Natural killer cell (primary cell): ENCODE data around the gene NSL1. TPM values are rescaled to one million over a fixed set of nuclear protein-coding genes. Genes with fewer than 3 reads are reported as not detected.

Experiments
- ATAC-seq, 3 donors: fragments of 150-1000 bp in 2 of 3; fragments of 200-7000 bp in 1 of 3; cut with Tn5 transposase; 1 replicate in 1 of 3; 2 replicates in 2 of 3; pipeline ENCODE4 v1.10.0; 2021; ENCODE audit warnings: mild to moderate bottlenecking in 2 of 3, moderate library complexity in 2 of 3
- DNase-seq, 2 donors: peaks; one replicate each; pipeline versions ENCODE4 v3.0.0 to v3.0.0-alpha.2; 2013 to 2021; ENCODE audit warnings: mixed read lengths in 1 of 2
- H3K27ac ChIP-seq: one replicate; pipeline ENCODE4 v1.5.1; 2013; ENCODE audit warnings: mild to moderate bottlenecking, low read length
- H3K27me3 ChIP-seq: one replicate; pipeline ENCODE4 v1.6.1; 2013; ENCODE audit warnings: low read length; ENCODE audit not compliant: control insufficient read depth, insufficient read depth
- H3K36me3 ChIP-seq: one replicate; pipeline ENCODE4 v1.6.1; 2013; ENCODE audit warnings: low read length; ENCODE audit not compliant: control insufficient read depth, insufficient read depth
- H3K4me1 ChIP-seq: one replicate; pipeline ENCODE4 v1.6.1; 2013; ENCODE audit warnings: low read length; ENCODE audit not compliant: control insufficient read depth, insufficient read depth
- H3K4me3 ChIP-seq: one replicate; pipeline ENCODE4 v1.5.1; 2013; ENCODE audit warnings: low read length
- H3K9me3 ChIP-seq: one replicate; pipeline ENCODE4 v1.6.1; 2013; ENCODE audit warnings: low read length; ENCODE audit not compliant: control insufficient read depth, insufficient read depth
- H3K27ac Mint-ChIP-seq, 2 donors: one replicate each; pipeline ENCODE4 v1.8.0; 2022; ENCODE audit warnings: mild to moderate bottlenecking in 2 of 2, mixed read lengths in 2 of 2, moderate library complexity in 1 of 2
- H3K27me3 Mint-ChIP-seq, 2 donors: one replicate each; pipeline ENCODE4 v1.8.0; 2022; ENCODE audit warnings: low read depth in 2 of 2, mixed read lengths in 2 of 2
- H3K36me3 Mint-ChIP-seq: one replicate; pipeline ENCODE4 v1.8.0; 2022; ENCODE audit warnings: mixed read lengths
- H3K4me1 Mint-ChIP-seq, 2 donors: one replicate each; pipeline ENCODE4 v1.8.0; 2022; ENCODE audit warnings: mixed read lengths in 2 of 2
- H3K4me3 Mint-ChIP-seq: one replicate; pipeline ENCODE4 v1.8.0; 2022; ENCODE audit warnings: mild to moderate bottlenecking, moderate library complexity, mixed read lengths
- H3K9me3 Mint-ChIP-seq, 2 donors: one replicate each; pipeline ENCODE4 v1.8.0; 2022; ENCODE audit warnings: mixed read lengths in 2 of 2
- CTCF ChIP-seq: fragments of 200-600 bp; IDR thresholded peaks from one replicate; pipeline ENCODE4 v1.8.0; 2022; ENCODE audit warnings: antibody characterized with exemption
- WGBS: methylation state at CpG from one replicate; pipeline ENCODE4 v1.1.7; 2013; ENCODE audit warnings: missing lambda C conversion rate; ENCODE audit not compliant: insufficient coverage; 5-methylcytosine and 5-hydroxymethylcytosine counted together
- intact Hi-C: fragments of 100-400 bp; cut with micrococcal nuclease; formaldehyde crosslinking; loops from one replicate; pipeline ENCODE4 v1.14.2; 2022
- total RNA-seq, 4 donors: library from RNA; stranded (reverse); fragments of 120-200 nt in 1 of 4; gene quantifications; one replicate each; pipeline versions ENCODE4 v1.2.3 to v1.2.4, GENCODE V29; 2013 to 2022

Gene NSL1
- total RNA-seq, 3 donors from 2014 or later (not counting 1 experiment from before 2014, with no cell fraction given): 17.0 to 23.8 (median 23.4) TPM

GRCh38 chr1:212721388-212722247 is 70.0 kb downstream of the NSL1 start:
- Mint-ChIP-seq H3K27ac (no peak overlapping the region), H3K27me3 (peaks cover 12 to 23% of the 10 kb centered on the region in 2 donors), H3K36me3 (no peaks in the 10 kb centered on the region), H3K9me3 (no peaks in the 10 kb centered on the region), H3K4me3 (no peak overlapping the region), H3K4me1 (peaks cover 4 to 5% of the 10 kb centered on the region in 2 donors)
- no peak overlapping the region for H3K27ac ChIP-seq
- intact Hi-C loops: no loop called here
- no peak overlapping the region for H3K4me3 ChIP-seq
- peaks cover 7% of the 10 kb centered on the region for H3K4me1 ChIP-seq
- H3K9me3 ChIP-seq: no peaks in the 10 kb centered on the region
- DNase-seq (no peak), ATAC-seq (no peak)
- peaks cover 2% of the 10 kb centered on the region for H3K36me3 ChIP-seq
- no peak for TF ChIP-seq CTCF
- H3K27me3 ChIP-seq: peaks cover 5% of the 10 kb centered on the region
- 81% methylated on average over 9 of the region's 9 CpGs for WGBS

GRCh38 chr1:212719633-212720032 is 71.9 kb downstream of the NSL1 start:
- H3K27me3 Mint-ChIP-seq: peaks cover 20 to 36% of the 10 kb centered on the region in 2 donors
- H3K36me3 Mint-ChIP-seq: no peaks in the 10 kb centered on the region
- H3K27ac ChIP-seq: no peak overlapping the region
- H3K27ac Mint-ChIP-seq: no peak overlapping the region
- H3K4me3 ChIP-seq: no peak overlapping the region
- peaks cover 4% of the 10 kb centered on the region for H3K4me1 ChIP-seq
- DNase-seq (no peak), ATAC-seq (no peak)
- no peak for TF ChIP-seq CTCF
- H3K36me3 ChIP-seq: no peaks in the 10 kb centered on the region
- no peak overlapping the region for H3K4me3 Mint-ChIP-seq
- H3K27me3 ChIP-seq: peaks cover 8% of the 10 kb centered on the region
- intact Hi-C loops: no loop called here
- H3K4me1 Mint-ChIP-seq: peaks cover 0 to 5% of the 10 kb centered on the region in 2 donors
- 100% methylated on average over 1 of the region's 2 CpGs for WGBS
- no peaks in the 10 kb centered on the region for H3K9me3 Mint-ChIP-seq
- H3K9me3 ChIP-seq: no peaks in the 10 kb centered on the region

GRCh38 chr1:212718499-212718898 is 73.1 kb downstream of the NSL1 start:
- Mint-ChIP-seq H3K27ac (no peak overlapping the region), H3K4me1 (peaks cover 0 to 5% of the 10 kb centered on the region in 2 donors), H3K36me3 (no peaks in the 10 kb centered on the region), H3K27me3 (peaks cover 20 to 40% of the 10 kb centered on the region in 2 donors), H3K9me3 (no peaks in the 10 kb centered on the region), H3K4me3 (no peak overlapping the region)
- Histone ChIP-seq H3K4me3 (no peak overlapping the region), H3K36me3 (no peaks in the 10 kb centered on the region), H3K4me1 (peaks cover 4% of the 10 kb centered on the region), H3K27ac (no peak overlapping the region), H3K9me3 (no peaks in the 10 kb centered on the region), H3K27me3 (peaks cover 8% of the 10 kb centered on the region)
- 43% methylated on average over 4 of the region's 4 CpGs for WGBS
- no peak for DNase-seq
- ATAC-seq: no peak
- intact Hi-C loops: no loop called here
- no peak for TF ChIP-seq CTCF
